GM12891 (cell line): Measurements from ENCODE around the gene C8G.

Experiments
- POLR2A ChIP-seq: IDR thresholded peaks from 2 replicates; pipeline ENCODE4 v1.6.1; 2011; ENCODE audit warnings: low read depth, low read length, control low read depth
- POLR2AphosphoS5 ChIP-seq: IDR thresholded peaks from 2 replicates; pipeline ENCODE4 v1.6.1; 2011; ENCODE audit warnings: low read depth, low read length, control low read depth
- POU2F2 ChIP-seq: IDR thresholded peaks from 2 replicates; pipeline ENCODE4 v1.6.1; 2011; ENCODE audit warnings: low read depth, mild to moderate bottlenecking, control low read depth, low read length, moderate library complexity
- SPI1 ChIP-seq: IDR thresholded peaks from 2 replicates; pipeline ENCODE4 v1.6.1; 2011; ENCODE audit warnings: low read depth, low read length, control low read depth
- TAF1 ChIP-seq: IDR thresholded peaks from 2 replicates; pipeline ENCODE4 v1.6.1; 2011; ENCODE audit warnings: low read depth, low read length, control low read depth

DNA sequence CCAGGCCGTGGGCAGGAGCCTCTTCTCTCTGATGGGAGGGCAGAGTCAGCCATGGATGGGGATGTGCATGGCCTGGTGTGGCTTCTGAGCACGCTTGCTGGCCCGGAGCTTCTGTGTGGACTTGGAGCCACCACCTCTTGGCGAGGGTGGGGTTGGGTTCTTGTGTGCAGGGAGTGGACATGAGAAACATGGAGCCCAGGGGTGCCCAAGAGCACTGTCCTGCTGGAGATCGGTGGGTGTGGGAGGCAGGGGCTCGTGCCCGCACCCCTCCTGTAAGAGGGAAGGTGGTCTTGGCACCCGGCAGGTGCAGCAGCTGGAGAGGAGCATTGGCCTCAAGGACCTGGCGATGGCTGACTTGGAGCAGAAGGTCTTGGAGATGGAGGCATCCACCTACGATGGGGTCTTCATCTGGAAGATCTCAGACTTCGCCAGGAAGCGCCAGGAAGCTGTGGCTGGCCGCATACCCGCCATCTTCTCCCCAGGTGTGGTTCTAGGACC lies 24.3 kb upstream of the C8G start:
- TF ChIP-seq POLR2A: no peak
- no peak for TF ChIP-seq POLR2AphosphoS5
- TF ChIP-seq TAF1: no peak
- TF ChIP-seq POU2F2: no peak
- TF ChIP-seq SPI1: no peak
